BE2C (cell line): ENCODE measurements around the gene EIF4A2. TPM values are rescaled to one million over a fixed set of nuclear protein-coding genes. Genes with fewer than 3 reads are reported as not detected.

Experiments used
- DNase-seq: peaks from one replicate; pipeline ENCODE4 v3.0.0-alpha.2; 2020
- H3K27me3 ChIP-seq: fragments of 250-450 bp; sonication (Bioruptor Pico); 2 replicates; pipeline ENCODE4 v1.5.1; 2020; ENCODE audit warnings: mild to moderate bottlenecking
- H3K36me3 ChIP-seq: fragments of 250-450 bp; sonication (Bioruptor Pico); 2 replicates; pipeline ENCODE4 v1.5.1; 2020; ENCODE audit warnings: mild to moderate bottlenecking
- H3K4me1 ChIP-seq: fragments of 250-450 bp; sonication (Bioruptor Pico); 2 replicates; pipeline ENCODE4 v1.5.1; 2020
- H3K4me3 ChIP-seq: 2 replicates; pipeline ENCODE4 v1.5.1; 2011; ENCODE audit warnings: low read depth, low read length
- H3K9me3 ChIP-seq: fragments of 250-450 bp; sonication (Bioruptor Pico); 2 replicates; pipeline ENCODE4 v1.5.1; 2020
- polyA plus RNA-seq: library from polyadenylated mRNA; unstranded; fragments of >200 nt; gene quantifications from one replicate; pipeline ENCODE4 v1.2.1, GENCODE V29; 2012; ENCODE audit warnings: low read depth, missing spikeins; ENCODE audit not compliant: insufficient read length, insufficient read depth
- TF ChIP-seq, protein P1 (sequence below): IDR thresholded peaks from 2 replicates; pipeline ENCODE4 v1.5.1; 2012; ENCODE audit warnings: mild to moderate bottlenecking, low read depth, low read length

Gene EIF4A2
- 209 TPM for polyA plus RNA-seq

DNA sequence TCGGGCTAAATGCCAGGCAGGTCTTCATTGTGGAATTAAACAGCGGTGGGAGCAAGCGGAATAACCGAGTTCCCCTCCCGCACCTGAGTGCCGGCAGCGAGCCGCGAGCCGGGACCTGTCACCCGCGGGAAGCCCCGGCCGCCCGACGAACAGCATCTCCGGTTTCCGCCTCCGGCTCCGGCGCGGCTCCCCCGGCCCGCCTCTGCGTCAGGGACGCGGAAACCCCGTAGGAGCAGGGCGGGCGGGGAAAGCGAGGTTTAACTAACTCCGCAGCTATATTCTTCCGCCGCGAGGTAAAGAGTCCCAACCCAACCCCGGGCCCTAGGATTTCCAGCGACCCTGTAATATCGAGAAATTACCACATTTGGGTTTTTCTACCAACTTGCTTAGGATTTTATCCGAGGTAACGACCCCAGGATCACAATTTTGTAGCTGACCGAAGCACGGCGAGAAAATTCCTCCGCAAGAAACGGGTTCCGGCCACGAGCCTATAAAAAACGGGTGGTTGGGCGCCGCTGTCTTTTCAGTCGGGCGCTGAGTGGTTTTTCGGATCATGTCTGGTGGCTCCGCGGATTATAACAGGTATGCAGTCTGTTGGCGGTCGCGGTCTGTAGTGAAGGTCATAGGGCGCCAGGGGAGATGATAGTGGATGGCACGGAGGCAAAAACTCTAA lies at the start of gene EIF4A2:
Gene EIF4A2, plus strand, starts transcription at position 520 of the 673 bp plus-strand sequence. Its CDS starts 34 bp downstream, at position 554.
- Histone ChIP-seq H3K4me3 (peak within 1 kb of the TSS; percentile 100), H3K27me3 (no peaks in the 10 kb centered on the region), H3K4me1 (peaks cover 11% of the 10 kb centered on the region), H3K36me3 (peaks cover 50% of the 10 kb centered on the region), H3K9me3 (no peaks in the 10 kb centered on the region)
- peak; percentile 92 for DNase-seq
- TF ChIP-seq, protein P1, sequence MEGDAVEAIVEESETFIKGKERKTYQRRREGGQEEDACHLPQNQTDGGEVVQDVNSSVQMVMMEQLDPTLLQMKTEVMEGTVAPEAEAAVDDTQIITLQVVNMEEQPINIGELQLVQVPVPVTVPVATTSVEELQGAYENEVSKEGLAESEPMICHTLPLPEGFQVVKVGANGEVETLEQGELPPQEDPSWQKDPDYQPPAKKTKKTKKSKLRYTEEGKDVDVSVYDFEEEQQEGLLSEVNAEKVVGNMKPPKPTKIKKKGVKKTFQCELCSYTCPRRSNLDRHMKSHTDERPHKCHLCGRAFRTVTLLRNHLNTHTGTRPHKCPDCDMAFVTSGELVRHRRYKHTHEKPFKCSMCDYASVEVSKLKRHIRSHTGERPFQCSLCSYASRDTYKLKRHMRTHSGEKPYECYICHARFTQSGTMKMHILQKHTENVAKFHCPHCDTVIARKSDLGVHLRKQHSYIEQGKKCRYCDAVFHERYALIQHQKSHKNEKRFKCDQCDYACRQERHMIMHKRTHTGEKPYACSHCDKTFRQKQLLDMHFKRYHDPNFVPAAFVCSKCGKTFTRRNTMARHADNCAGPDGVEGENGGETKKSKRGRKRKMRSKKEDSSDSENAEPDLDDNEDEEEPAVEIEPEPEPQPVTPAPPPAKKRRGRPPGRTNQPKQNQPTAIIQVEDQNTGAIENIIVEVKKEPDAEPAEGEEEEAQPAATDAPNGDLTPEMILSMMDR, result no peak

DNA sequence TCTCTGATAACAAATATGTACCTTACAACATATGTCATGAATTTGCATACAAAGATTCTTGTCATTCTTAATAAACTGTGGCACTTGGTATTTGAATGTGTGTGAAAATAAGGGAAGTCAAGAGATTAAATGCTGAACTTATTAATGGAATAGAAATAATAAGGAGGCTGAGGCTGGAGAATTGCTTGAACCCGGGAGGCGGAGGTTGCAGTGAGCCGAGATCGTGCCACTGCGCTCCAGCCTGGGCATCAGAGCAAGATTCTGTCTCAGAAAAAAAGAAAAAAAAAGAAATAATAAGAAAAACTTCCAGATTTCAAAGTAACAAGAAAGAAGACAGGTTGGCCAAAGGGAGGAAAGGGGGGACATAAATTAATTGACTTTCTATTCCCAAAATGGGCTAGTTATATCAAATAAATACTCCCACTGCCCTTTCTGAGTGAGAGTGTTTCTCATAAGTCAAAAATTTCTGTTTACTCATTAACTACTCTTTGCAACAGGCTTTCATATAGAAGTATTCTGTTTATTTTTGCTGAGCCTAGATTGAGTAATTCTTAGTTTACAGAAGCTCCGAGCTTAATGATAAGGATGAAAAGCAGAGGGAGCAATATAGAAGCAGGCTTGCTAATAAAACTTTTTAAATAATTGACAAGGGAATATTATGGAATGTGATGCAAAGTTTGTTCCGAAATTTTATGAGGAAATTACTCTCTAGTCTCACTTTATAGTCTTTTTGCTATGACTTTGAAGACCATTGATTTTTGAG lies 40.6 kb upstream of the EIF4A2 start:
- H3K9me3 ChIP-seq, result no peaks in the 10 kb centered on the region
- TF ChIP-seq, protein P1, result no peak
- no peak overlapping the region for H3K4me3 ChIP-seq
- no peak for DNase-seq
- peaks cover 22% of the 10 kb centered on the region for H3K27me3 ChIP-seq
- no peaks in the 10 kb centered on the region for H3K4me1 ChIP-seq
- H3K36me3 ChIP-seq, result no peaks in the 10 kb centered on the region

DNA sequence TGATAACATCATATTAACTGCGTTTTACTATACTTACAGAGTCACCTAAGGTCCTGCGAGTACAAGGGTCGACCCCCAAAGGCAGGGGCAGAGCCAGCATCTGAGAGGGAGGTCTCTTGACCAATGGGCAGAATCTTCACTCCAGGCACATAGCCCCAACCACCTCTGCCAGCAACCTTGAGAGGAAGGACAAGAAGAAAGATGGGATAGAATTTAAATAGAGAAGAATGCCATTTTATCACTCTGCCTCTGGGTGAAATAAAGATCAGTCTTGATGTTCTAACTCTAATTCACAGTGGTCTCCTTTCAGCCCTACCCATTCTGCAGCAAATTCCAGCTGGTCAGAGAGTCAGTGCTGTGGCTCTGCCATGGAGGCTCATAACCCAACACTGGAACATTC lies 39.7 kb upstream of the EIF4A2 start:
- no peaks in the 10 kb centered on the region for H3K4me1 ChIP-seq
- DNase-seq, result no peak
- TF ChIP-seq, protein P1, result no peak
- no peaks in the 10 kb centered on the region for H3K36me3 ChIP-seq
- H3K4me3 ChIP-seq, result no peak overlapping the region
- no peaks in the 10 kb centered on the region for H3K9me3 ChIP-seq
- peaks cover 22% of the 10 kb centered on the region for H3K27me3 ChIP-seq

DNA sequence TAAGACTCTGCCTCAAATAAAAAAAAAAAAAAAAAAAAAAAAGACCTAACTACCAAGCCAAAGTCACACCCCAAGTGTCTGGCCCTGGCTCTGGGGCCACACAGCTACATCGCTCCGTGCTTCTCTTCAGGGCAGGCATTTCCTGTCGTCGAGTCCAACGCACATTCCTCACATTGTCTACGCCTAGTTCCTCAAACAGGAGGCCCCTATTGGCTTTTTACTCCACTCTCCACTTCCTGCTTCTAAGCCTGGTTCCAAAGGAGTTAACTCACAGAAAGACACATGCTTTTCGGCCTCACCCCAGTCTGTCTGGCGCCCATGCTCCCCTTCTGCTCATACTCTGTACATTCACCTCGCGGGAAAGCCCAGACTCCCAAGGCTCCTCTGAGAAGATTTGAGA lies 37.4 kb upstream of the EIF4A2 start:
- no peaks in the 10 kb centered on the region for H3K36me3 ChIP-seq
- no peak overlapping the region for H3K4me3 ChIP-seq
- TF ChIP-seq, protein P1, result no peak
- H3K27me3 ChIP-seq, result peaks cover 18% of the 10 kb centered on the region
- H3K4me1 ChIP-seq, result no peaks in the 10 kb centered on the region
- H3K9me3 ChIP-seq, result no peaks in the 10 kb centered on the region
- no peak for DNase-seq

GRCh38 chr3:186750316-186750715 lies 33.1 kb upstream of the EIF4A2 start:
- DNase-seq, result no peak
- H3K9me3 ChIP-seq, result no peaks in the 10 kb centered on the region
- H3K27me3 ChIP-seq, result peaks cover 5% of the 10 kb centered on the region
- H3K4me3 ChIP-seq, result no peak overlapping the region
- no peaks in the 10 kb centered on the region for H3K36me3 ChIP-seq
- TF ChIP-seq, protein P1, result no peak
- no peaks in the 10 kb centered on the region for H3K4me1 ChIP-seq

DNA sequence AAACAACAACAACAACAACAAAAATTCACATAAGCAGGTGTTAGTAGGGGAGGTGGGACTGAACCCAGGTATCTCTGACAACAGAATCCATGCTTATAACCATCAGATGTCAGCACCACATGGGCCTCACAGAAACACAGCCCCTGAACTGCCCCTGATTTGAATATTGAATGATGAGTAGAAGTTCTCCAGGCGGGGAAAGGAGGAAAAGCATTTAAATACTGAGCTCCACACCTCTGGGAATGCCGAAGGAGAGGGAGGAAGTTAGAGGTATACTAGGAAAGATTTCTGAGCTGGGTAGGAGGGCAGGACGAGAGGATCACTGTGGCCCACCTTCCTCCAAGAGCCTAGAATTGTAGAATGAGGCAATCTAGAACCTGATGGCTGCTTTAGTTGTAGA lies 31.9 kb upstream of the EIF4A2 start:
- no peak overlapping the region for H3K4me3 ChIP-seq
- TF ChIP-seq, protein P1, result no peak
- no peaks in the 10 kb centered on the region for H3K9me3 ChIP-seq
- H3K36me3 ChIP-seq, result no peaks in the 10 kb centered on the region
- H3K27me3 ChIP-seq, result peaks cover 5% of the 10 kb centered on the region
- no peak for DNase-seq
- H3K4me1 ChIP-seq, result no peaks in the 10 kb centered on the region
